ENCODE measurements around the gene TAMALIN.

TAMALIN gene

GRCh38 chr12:52044292-52044983 lies 37.7 kb downstream of the TAMALIN start:
- no peak overlapping the region for H3K27ac ChIP-seq (ENCODE audit: low read depth, low read length)
- TF ChIP-seq EZH2phosphoT487 (IDR thresholded peaks at IDR 0.05; ENCODE audit: borderline replicate concordance, low read length) (no peak), CTCF (IDR thresholded peaks at IDR 0.05; ENCODE audit: low read depth, low read length, poor library complexity, severe bottlenecking) (no peak)

GRCh38 chr12:52045794-52046199 lies 39.1 kb downstream of the TAMALIN start:
- TF ChIP-seq CTCF (IDR thresholded peaks at IDR 0.05; ENCODE audit: low read depth, low read length, poor library complexity, severe bottlenecking) (no peak), EZH2phosphoT487 (IDR thresholded peaks at IDR 0.05; ENCODE audit: borderline replicate concordance, low read length) (no peak)
- H3K36me3 ChIP-seq (ENCODE audit: control insufficient read depth, low read length): peaks cover 20% of the 10 kb centered on the region; the same call in 1 of the 2 replicates
- no peaks in the 10 kb centered on the region for H4K20me1 ChIP-seq (ENCODE audit: control insufficient read depth, insufficient read depth, low read depth, low read length)
- H3K79me2 ChIP-seq (ENCODE audit: control insufficient read depth, low read length): peaks cover 8% of the 10 kb centered on the region
- no peak overlapping the region for H3K4me3 ChIP-seq (ENCODE audit: low read length)
- H3K9me2 ChIP-seq (replicated peaks; ENCODE audit: control insufficient read depth, low read length): no peaks in the 10 kb centered on the region
- no peaks in the 10 kb centered on the region for H3K9me3 ChIP-seq (ENCODE audit: control insufficient read depth, insufficient read depth, low read length)
- 0 out of 2 replicates have a peak, but pooled peaks cover 2% of the 10 kb centered on the region for H3F3A ChIP-seq (ENCODE audit: control insufficient read depth, insufficient read depth)
- no peaks in the 10 kb centered on the region for H3K27me3 ChIP-seq (ENCODE audit: control insufficient read depth, low read length)
- peaks cover 45% of the 10 kb centered on the region for H3K4me1 ChIP-seq (ENCODE audit: control insufficient read depth, low read length)
- no peak overlapping the region for H3K4me2 ChIP-seq (ENCODE audit: low read length)
- no peak overlapping the region for H3K27ac ChIP-seq (ENCODE audit: low read depth, low read length)

More at GRCh38 chr12:52044292-52044983, 37.7 kb downstream of the TAMALIN start:
- H3K27me3 ChIP-seq (ENCODE audit: control insufficient read depth, low read length): no peaks in the 10 kb centered on the region
- H3K4me2 ChIP-seq (ENCODE audit: low read length): no peak overlapping the region
- no peaks in the 10 kb centered on the region for H3K9me2 ChIP-seq (replicated peaks; ENCODE audit: control insufficient read depth, low read length)
- peaks cover 20% of the 10 kb centered on the region; the same call in 1 of the 2 replicates for H3K36me3 ChIP-seq (ENCODE audit: control insufficient read depth, low read length)
- H3K4me3 ChIP-seq (ENCODE audit: low read length): no peak overlapping the region
- H4K20me1 ChIP-seq (ENCODE audit: control insufficient read depth, insufficient read depth, low read depth, low read length): no peaks in the 10 kb centered on the region
- peaks cover 45% of the 10 kb centered on the region for H3K4me1 ChIP-seq (ENCODE audit: control insufficient read depth, low read length)
- 0 out of 2 replicates have a peak, but pooled peaks cover 2% of the 10 kb centered on the region for H3F3A ChIP-seq (ENCODE audit: control insufficient read depth, insufficient read depth)
- peaks cover 20% of the 10 kb centered on the region for H3K79me2 ChIP-seq (ENCODE audit: control insufficient read depth, low read length)
- no peaks in the 10 kb centered on the region for H3K9me3 ChIP-seq (ENCODE audit: control insufficient read depth, insufficient read depth, low read length)

GRCh38 chr12:52046859-52047258 lies 40.1 kb downstream of the TAMALIN start:
- no peaks in the 10 kb centered on the region; the same call in 1 of the 2 replicates for H4K20me1 ChIP-seq (ENCODE audit: control insufficient read depth, insufficient read depth, low read depth, low read length)
- no peak overlapping the region for H3K4me3 ChIP-seq (ENCODE audit: low read length)
- H3K79me2 ChIP-seq (ENCODE audit: control insufficient read depth, low read length): peaks cover 13% of the 10 kb centered on the region
- H3F3A ChIP-seq (ENCODE audit: control insufficient read depth, insufficient read depth): no peaks in the 10 kb centered on the region
- TF ChIP-seq EZH2phosphoT487 (IDR thresholded peaks at IDR 0.05; ENCODE audit: borderline replicate concordance, low read length): no peak
- TF ChIP-seq CTCF (IDR thresholded peaks at IDR 0.05; ENCODE audit: low read depth, low read length, poor library complexity, severe bottlenecking): no peak
- no peaks in the 10 kb centered on the region for H3K27me3 ChIP-seq (ENCODE audit: control insufficient read depth, low read length)
- H3K9me3 ChIP-seq (ENCODE audit: control insufficient read depth, insufficient read depth, low read length): no peaks in the 10 kb centered on the region
- H3K4me2 ChIP-seq (ENCODE audit: low read length): no peak overlapping the region
- H3K27ac ChIP-seq (ENCODE audit: low read depth, low read length): no peak overlapping the region
- peaks cover 20% of the 10 kb centered on the region; the same call in 1 of the 2 replicates for H3K36me3 ChIP-seq (ENCODE audit: control insufficient read depth, low read length)
- peaks cover 41% of the 10 kb centered on the region for H3K4me1 ChIP-seq (ENCODE audit: control insufficient read depth, low read length)
- no peaks in the 10 kb centered on the region for H3K9me2 ChIP-seq (replicated peaks; ENCODE audit: control insufficient read depth, low read length)

All from DOHH2 (cell line).